GM12878 (cell line): Measurements from ENCODE around the gene HTRA2. TPM values are rescaled to one million over a fixed set of nuclear protein-coding genes. Genes with fewer than 3 reads are reported as not detected.

Experiments used
- FOXK2 ChIP-seq: fragments of 450-650 bp; IDR thresholded peaks from 2 replicates; pipeline ENCODE4 v1.6.1; 2017; ENCODE audit warnings: mild to moderate bottlenecking, moderate library complexity
- MTA2 ChIP-seq: fragments of 450-650 bp; IDR thresholded peaks from 2 replicates; pipeline ENCODE4 v1.6.1; 2016; ENCODE audit warnings: low read depth, mild to moderate bottlenecking, moderate library complexity
- SPI1 ChIP-seq: IDR thresholded peaks from 2 replicates; pipeline ENCODE4 v1.6.1; 2011; ENCODE audit warnings: low read depth, mild to moderate bottlenecking, low read length, moderate library complexity, borderline replicate concordance; ENCODE audit not compliant: insufficient read depth
- polyA plus RNA-seq, 11 experiments: library from polyadenylated mRNA; depleted of rRNA in 4 of 11; unstranded in 6 of 11; stranded (reverse) in 5 of 11; fragments of >200 nt; fragmentation: Nextera tagmentation in 4 of 11; fragmentation: Illumina TruSeq in 1 of 11; extraction: Ambion mirVana in 4 of 11; extraction: Trizol in 1 of 11; gene quantifications; 1 replicate in 1 of 11; 2 replicates in 10 of 11; pipeline versions ENCODE4 v1.2.1 to v1.2.3, GENCODE V29; 2011 to 2016; ENCODE audit warnings: inconsistent platforms in 2 of 11, missing spikeins in 2 of 11, low read depth in 1 of 11
- total RNA-seq, 4 experiments: library from RNA; depleted of rRNA in 3 of 4; stranded (reverse); fragments of >200 nt in 3 of 4; fragmentation: Illumina TruSeq in 1 of 4; extraction: Trizol in 1 of 4; gene quantifications; 2 replicates each; pipeline versions ENCODE4 v1.2.1 to v1.2.3, GENCODE V29; 2013 to 2021
- TF ChIP-seq, protein P1 (sequence below): fragments of 450-650 bp; IDR thresholded peaks from 2 replicates; pipeline ENCODE4 v1.6.1; 2017; ENCODE audit warnings: mild to moderate bottlenecking, low read depth, inconsistent platforms; ENCODE audit not compliant: poor library complexity, severe bottlenecking
- TF ChIP-seq, protein P2 (sequence below): fragments of 450-650 bp; IDR thresholded peaks from 2 replicates; pipeline ENCODE4 v1.6.1; 2016; ENCODE audit warnings: mild to moderate bottlenecking, moderate library complexity, borderline replicate concordance

The HTRA2 gene
- total and polyA plus RNA-seq, 10 of the 15 experiments (the other 5 are each of a cell fraction or from before 2014, with no cell fraction given), result 42.3 to 73.9 (median 54.6) TPM

DNA sequence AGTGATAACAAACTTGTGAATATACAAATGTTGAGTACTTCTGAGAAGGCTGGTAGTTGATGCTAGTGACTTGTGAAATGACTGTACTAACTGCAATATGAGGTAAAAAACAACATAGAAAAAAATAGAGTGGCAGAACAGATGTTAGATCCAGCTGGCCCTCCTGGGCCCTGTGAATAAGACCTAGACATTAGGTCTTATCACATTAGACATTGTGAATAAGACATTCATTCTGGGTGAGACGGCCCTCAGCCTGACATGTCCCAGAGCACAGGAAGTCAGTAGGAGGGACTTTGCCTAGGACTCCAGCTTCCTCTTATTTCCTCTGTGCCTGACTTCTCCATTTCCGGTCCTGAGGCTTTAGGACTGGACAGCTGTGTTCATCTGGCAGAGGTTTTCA is 47.7 kb downstream of the HTRA2 start (continued):
- TF ChIP-seq, protein P1, sequence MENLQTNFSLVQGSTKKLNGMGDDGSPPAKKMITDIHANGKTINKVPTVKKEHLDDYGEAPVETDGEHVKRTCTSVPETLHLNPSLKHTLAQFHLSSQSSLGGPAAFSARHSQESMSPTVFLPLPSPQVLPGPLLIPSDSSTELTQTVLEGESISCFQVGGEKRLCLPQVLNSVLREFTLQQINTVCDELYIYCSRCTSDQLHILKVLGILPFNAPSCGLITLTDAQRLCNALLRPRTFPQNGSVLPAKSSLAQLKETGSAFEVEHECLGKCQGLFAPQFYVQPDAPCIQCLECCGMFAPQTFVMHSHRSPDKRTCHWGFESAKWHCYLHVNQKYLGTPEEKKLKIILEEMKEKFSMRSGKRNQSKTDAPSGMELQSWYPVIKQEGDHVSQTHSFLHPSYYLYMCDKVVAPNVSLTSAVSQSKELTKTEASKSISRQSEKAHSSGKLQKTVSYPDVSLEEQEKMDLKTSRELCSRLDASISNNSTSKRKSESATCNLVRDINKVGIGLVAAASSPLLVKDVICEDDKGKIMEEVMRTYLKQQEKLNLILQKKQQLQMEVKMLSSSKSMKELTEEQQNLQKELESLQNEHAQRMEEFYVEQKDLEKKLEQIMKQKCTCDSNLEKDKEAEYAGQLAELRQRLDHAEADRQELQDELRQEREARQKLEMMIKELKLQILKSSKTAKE, result no peak
- TF ChIP-seq, protein P2, sequence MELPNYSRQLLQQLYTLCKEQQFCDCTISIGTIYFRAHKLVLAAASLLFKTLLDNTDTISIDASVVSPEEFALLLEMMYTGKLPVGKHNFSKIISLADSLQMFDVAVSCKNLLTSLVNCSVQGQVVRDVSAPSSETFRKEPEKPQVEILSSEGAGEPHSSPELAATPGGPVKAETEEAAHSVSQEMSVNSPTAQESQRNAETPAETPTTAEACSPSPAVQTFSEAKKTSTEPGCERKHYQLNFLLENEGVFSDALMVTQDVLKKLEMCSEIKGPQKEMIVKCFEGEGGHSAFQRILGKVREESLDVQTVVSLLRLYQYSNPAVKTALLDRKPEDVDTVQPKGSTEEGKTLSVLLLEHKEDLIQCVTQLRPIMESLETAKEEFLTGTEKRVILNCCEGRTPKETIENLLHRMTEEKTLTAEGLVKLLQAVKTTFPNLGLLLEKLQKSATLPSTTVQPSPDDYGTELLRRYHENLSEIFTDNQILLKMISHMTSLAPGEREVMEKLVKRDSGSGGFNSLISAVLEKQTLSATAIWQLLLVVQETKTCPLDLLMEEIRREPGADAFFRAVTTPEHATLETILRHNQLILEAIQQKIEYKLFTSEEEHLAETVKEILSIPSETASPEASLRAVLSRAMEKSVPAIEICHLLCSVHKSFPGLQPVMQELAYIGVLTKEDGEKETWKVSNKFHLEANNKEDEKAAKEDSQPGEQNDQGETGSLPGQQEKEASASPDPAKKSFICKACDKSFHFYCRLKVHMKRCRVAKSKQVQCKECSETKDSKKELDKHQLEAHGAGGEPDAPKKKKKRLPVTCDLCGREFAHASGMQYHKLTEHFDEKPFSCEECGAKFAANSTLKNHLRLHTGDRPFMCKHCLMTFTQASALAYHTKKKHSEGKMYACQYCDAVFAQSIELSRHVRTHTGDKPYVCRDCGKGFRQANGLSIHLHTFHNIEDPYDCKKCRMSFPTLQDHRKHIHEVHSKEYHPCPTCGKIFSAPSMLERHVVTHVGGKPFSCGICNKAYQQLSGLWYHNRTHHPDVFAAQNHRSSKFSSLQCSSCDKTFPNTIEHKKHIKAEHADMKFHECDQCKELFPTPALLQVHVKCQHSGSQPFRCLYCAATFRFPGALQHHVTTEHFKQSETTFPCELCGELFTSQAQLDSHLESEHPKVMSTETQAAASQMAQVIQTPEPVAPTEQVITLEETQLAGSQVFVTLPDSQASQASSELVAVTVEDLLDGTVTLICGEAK, result peak; percentile 71; the same call in 1 of the 2 replicates
- TF ChIP-seq MTA2 (no peak), SPI1 (peak; percentile 57; the same call in 1 of the 2 replicates), FOXK2 (no peak)
